Measurements from ENCODE around the gene MYH10.

GRCh38 chr17:8628609-8629169, 1.8 kb downstream of the MYH10 start:
- no peak for TF ChIP-seq CTCF (IDR thresholded peaks at IDR 0.05)
- TF ChIP-seq POLR2A (IDR thresholded peaks at IDR 0.05) = no peak
- no peak for TF ChIP-seq EP300 (IDR thresholded peaks at IDR 0.05)

Data from stomach (tissue), 4 donors.